Stimulated activated effector memory CD8-positive, alpha-beta T cell treated with anti-CD3 and anti-CD28 coated beads, Interleukin-12 subunit alpha, Interleukin-12 subunit beta, amount 100 ng/mL, for 72 hours (primary cell): ENCODE results near the gene SHMT2.

Experiments used
- ATAC-seq: fragments of 150-1000 bp; cut with Tn5 transposase; 2 replicates; pipeline ENCODE4 v1.10.0; 2021
- DNase-seq, 2 donors: peaks; one replicate each; pipeline ENCODE4 v3.0.0; 2021 to 2022; ENCODE audit warnings: low spot score in 2 of 2
- H3K27ac Mint-ChIP-seq: one replicate; pipeline ENCODE4 v1.8.0; 2022; ENCODE audit warnings: mild to moderate bottlenecking, mixed read lengths
- H3K36me3 Mint-ChIP-seq: one replicate; pipeline ENCODE4 v1.8.0; 2022; ENCODE audit warnings: mild to moderate bottlenecking, mixed read lengths
- H3K4me1 Mint-ChIP-seq: one replicate; pipeline ENCODE4 v1.8.0; 2022; ENCODE audit warnings: mixed read lengths
- H3K4me3 Mint-ChIP-seq: one replicate; pipeline ENCODE4 v1.8.0; 2022; ENCODE audit warnings: mild to moderate bottlenecking, mixed read lengths
- H3K9me3 Mint-ChIP-seq: one replicate; pipeline ENCODE4 v1.8.0; 2022; ENCODE audit warnings: mixed read lengths

The SHMT2 gene

GRCh38 chr12:57235728-57236131 is 6.2 kb downstream of the SHMT2 start:
- no peak overlapping the region for H3K4me3 Mint-ChIP-seq
- DNase-seq (peak in 1 of 2 donors; percentile 61), ATAC-seq (no peak)
- no peak overlapping the region for H3K27ac Mint-ChIP-seq
- H3K36me3 Mint-ChIP-seq = peaks cover 91% of the 10 kb centered on the region
- peaks cover 62% of the 10 kb centered on the region for H3K4me1 Mint-ChIP-seq
- no peaks in the 10 kb centered on the region for H3K9me3 Mint-ChIP-seq

- DNase-seq (peak in 1 of 2 donors; percentile 70), ATAC-seq (no peak)
- H3K4me3 Mint-ChIP-seq = no peak overlapping the region
- H3K27ac Mint-ChIP-seq = no peak overlapping the region
- H3K9me3 Mint-ChIP-seq = no peaks in the 10 kb centered on the region
- peaks cover 85% of the 10 kb centered on the region for H3K36me3 Mint-ChIP-seq
- H3K4me1 Mint-ChIP-seq = peaks cover 62% of the 10 kb centered on the region
Measured at GRCh38 chr12:57236201-57236924, 6.9 kb downstream of the SHMT2 start.

GRCh38 chr12:57236925-57237595 is 7.5 kb downstream of the SHMT2 start:
- H3K4me1 Mint-ChIP-seq = peaks cover 69% of the 10 kb centered on the region
- ATAC-seq (no peak), DNase-seq (peak in 1 of 2 donors; percentile 67)
- H3K27ac Mint-ChIP-seq = no peak overlapping the region
- H3K4me3 Mint-ChIP-seq = peak overlapping the region; percentile 85
- H3K9me3 Mint-ChIP-seq = no peaks in the 10 kb centered on the region
- peaks cover 78% of the 10 kb centered on the region for H3K36me3 Mint-ChIP-seq

GRCh38 chr12:57237596-57237931 is 8.1 kb downstream of the SHMT2 start:
- Mint-ChIP-seq H3K4me3 (peak overlapping the region; percentile 85), H3K9me3 (no peaks in the 10 kb centered on the region), H3K4me1 (peaks cover 74% of the 10 kb centered on the region), H3K27ac (no peak overlapping the region), H3K36me3 (peaks cover 73% of the 10 kb centered on the region)
- no peak for DNase-seq
- no peak for ATAC-seq

GRCh38 chr12:57237932-57238853 is 8.7 kb downstream of the SHMT2 start:
- Mint-ChIP-seq H3K4me3 (peak overlapping the region; percentile 85), H3K36me3 (peaks cover 66% of the 10 kb centered on the region), H3K4me1 (peaks cover 75% of the 10 kb centered on the region), H3K9me3 (no peaks in the 10 kb centered on the region), H3K27ac (peak overlapping the region; percentile 82)
- ATAC-seq (peak; percentile 1), DNase-seq (peak in 1 of 2 donors; percentile 69)

GRCh38 chr12:57238854-57239554 is 9.5 kb downstream of the SHMT2 start:
- Mint-ChIP-seq H3K36me3 (peaks cover 58% of the 10 kb centered on the region), H3K4me1 (peaks cover 79% of the 10 kb centered on the region), H3K27ac (peak overlapping the region; percentile 82), H3K9me3 (no peaks in the 10 kb centered on the region), H3K4me3 (peak overlapping the region; percentile 85)
- DNase-seq (peak; percentile 95 to 98), ATAC-seq (peak; percentile 75)

- peak overlapping the region; percentile 82 for H3K27ac Mint-ChIP-seq
- DNase-seq (peak in 1 of 2 donors; percentile 80), ATAC-seq (peak; percentile 0)
- peak overlapping the region; percentile 85 for H3K4me3 Mint-ChIP-seq
- peaks cover 77% of the 10 kb centered on the region for H3K4me1 Mint-ChIP-seq
- H3K9me3 Mint-ChIP-seq = no peaks in the 10 kb centered on the region
- peaks cover 52% of the 10 kb centered on the region for H3K36me3 Mint-ChIP-seq
Measured at GRCh38 chr12:57239587-57240065, 10.1 kb downstream of the SHMT2 start.

GRCh38 chr12:57240066-57240921 is 10.8 kb downstream of the SHMT2 start:
- H3K9me3 Mint-ChIP-seq = no peaks in the 10 kb centered on the region
- ATAC-seq (peak; percentile 46), DNase-seq (peak in 1 of 2 donors; percentile 85)
- peaks cover 45% of the 10 kb centered on the region for H3K36me3 Mint-ChIP-seq
- H3K4me3 Mint-ChIP-seq = peak overlapping the region; percentile 85
- peaks cover 76% of the 10 kb centered on the region for H3K4me1 Mint-ChIP-seq
- H3K27ac Mint-ChIP-seq = peak overlapping the region; percentile 82

- Mint-ChIP-seq H3K4me3 (peak overlapping the region; percentile 85), H3K36me3 (peaks cover 39% of the 10 kb centered on the region), H3K4me1 (peaks cover 76% of the 10 kb centered on the region), H3K27ac (peak overlapping the region; percentile 82), H3K9me3 (no peaks in the 10 kb centered on the region)
- ATAC-seq (no peak), DNase-seq (peak in 1 of 2 donors; percentile 66)
Measured at GRCh38 chr12:57240926-57241401, 11.5 kb downstream of the SHMT2 start.

- Mint-ChIP-seq H3K36me3 (peaks cover 32% of the 10 kb centered on the region), H3K27ac (no peak overlapping the region), H3K9me3 (no peaks in the 10 kb centered on the region), H3K4me3 (peak overlapping the region; percentile 85), H3K4me1 (peaks cover 76% of the 10 kb centered on the region)
- ATAC-seq (no peak), DNase-seq (peak in 1 of 2 donors; percentile 60)
Measured at GRCh38 chr12:57241402-57242310, 12.1 kb downstream of the SHMT2 start.

- H3K9me3 Mint-ChIP-seq = no peaks in the 10 kb centered on the region
- H3K4me1 Mint-ChIP-seq = peaks cover 72% of the 10 kb centered on the region
- H3K27ac Mint-ChIP-seq = peak overlapping the region; percentile 48
- H3K36me3 Mint-ChIP-seq = peaks cover 27% of the 10 kb centered on the region
- H3K4me3 Mint-ChIP-seq = peak overlapping the region; percentile 85
- ATAC-seq (no peak), DNase-seq (no peak)
Measured at GRCh38 chr12:57242329-57242690, 12.8 kb downstream of the SHMT2 start.

- Mint-ChIP-seq H3K27ac (peak overlapping the region; percentile 48), H3K4me3 (peak overlapping the region; percentile 85), H3K4me1 (peaks cover 66% of the 10 kb centered on the region), H3K36me3 (peaks cover 21% of the 10 kb centered on the region), H3K9me3 (no peaks in the 10 kb centered on the region)
- DNase-seq (peak; percentile 63 to 87), ATAC-seq (peak; percentile 9)
Measured at GRCh38 chr12:57242691-57243454, 13.4 kb downstream of the SHMT2 start.
